Brain microvascular endothelial cell (primary cell): ENCODE measurements around the gene B4GALT2.

Experiments used
- DNase-seq: peaks from one replicate; pipeline ENCODE4 v3.0.0-alpha.2; 2020
- H3K27ac ChIP-seq: fragments of 250-450 bp; sonication (Bioruptor Pico); 2 replicates; pipeline ENCODE4 v1.5.1; 2020; ENCODE audit warnings: mild to moderate bottlenecking, moderate library complexity
- H3K27me3 ChIP-seq: fragments of 250-450 bp; sonication (Bioruptor Pico); replicated peaks from 2 replicates; pipeline ENCODE4 v1.5.1; 2020; ENCODE audit warnings: mild to moderate bottlenecking
- H3K36me3 ChIP-seq: fragments of 250-450 bp; sonication (Bioruptor Pico); replicated peaks from 2 replicates; pipeline ENCODE4 v1.5.1; 2020; ENCODE audit warnings: mild to moderate bottlenecking
- H3K4me3 ChIP-seq: 2 replicates; pipeline ENCODE4 v1.5.1; 2011; ENCODE audit warnings: low read depth, mild to moderate bottlenecking, control low read depth, low read length, moderate library complexity
- in situ Hi-C: cut with HindIII; loops from 2 replicates; pipeline ENCODE4 v1.10.0; 2017; ENCODE audit warnings: low sequenced_read_pairs, low pct_ligation_motif_present
- TF ChIP-seq, protein P1 (sequence below): IDR thresholded peaks from 2 replicates; pipeline ENCODE4 v1.5.1; 2011; ENCODE audit warnings: low read depth, mild to moderate bottlenecking, moderate library complexity, low read length, control low read depth, inconsistent platforms; ENCODE audit errors: missing control alignments

The B4GALT2 gene

DNA sequence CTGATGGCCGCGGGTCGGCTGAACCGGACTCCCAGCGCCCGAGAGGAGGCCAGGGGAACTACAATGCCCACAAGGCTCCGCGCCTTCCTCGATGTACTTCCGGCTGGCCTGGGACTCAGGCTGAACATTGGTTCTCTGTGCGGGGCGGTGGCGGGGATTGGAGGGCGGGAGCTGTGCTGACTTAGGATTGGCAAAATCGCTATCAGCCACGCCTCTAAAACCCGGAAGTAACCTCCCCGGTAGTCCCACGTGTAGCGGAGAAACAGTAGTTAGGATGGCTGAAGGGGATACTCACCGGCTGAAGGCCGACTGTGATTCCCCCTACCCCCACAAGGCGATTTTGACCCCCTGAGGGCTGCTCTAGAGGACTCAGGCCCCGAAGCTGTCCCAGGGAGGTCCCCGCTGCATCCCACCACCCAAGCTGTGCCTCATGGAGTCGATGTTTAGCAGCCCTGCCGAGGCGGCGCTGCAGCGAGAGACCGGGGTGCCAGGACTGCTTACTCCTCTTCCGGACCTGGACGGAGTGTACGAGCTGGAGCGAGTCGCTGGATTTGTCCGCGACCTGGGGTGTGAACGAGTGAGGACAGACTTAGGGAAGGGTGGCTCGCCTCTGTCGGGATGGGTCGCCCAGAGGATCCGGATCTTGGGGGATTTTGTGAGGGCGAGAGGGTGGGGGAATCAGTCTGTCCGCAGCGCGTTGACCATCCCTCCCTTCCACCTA is 9.1 kb upstream of the B4GALT2 start, which contains the start of gene DPH2:
DPH2 (plus strand) TSS at position 265 of the 721 bp plus-strand sequence; CDS start at position 431, 166 bp downstream.
- Histone ChIP-seq H3K27ac (no peak within 1 kb of the TSS), H3K36me3 (peaks cover 2% of the 10 kb centered on the region), H3K27me3 (no peaks in the 10 kb centered on the region), H3K4me3 (peak within 1 kb of the TSS; percentile 95)
- peak; percentile 99 for DNase-seq
- in situ Hi-C loops, result no loop called here
- TF ChIP-seq, protein P1, sequence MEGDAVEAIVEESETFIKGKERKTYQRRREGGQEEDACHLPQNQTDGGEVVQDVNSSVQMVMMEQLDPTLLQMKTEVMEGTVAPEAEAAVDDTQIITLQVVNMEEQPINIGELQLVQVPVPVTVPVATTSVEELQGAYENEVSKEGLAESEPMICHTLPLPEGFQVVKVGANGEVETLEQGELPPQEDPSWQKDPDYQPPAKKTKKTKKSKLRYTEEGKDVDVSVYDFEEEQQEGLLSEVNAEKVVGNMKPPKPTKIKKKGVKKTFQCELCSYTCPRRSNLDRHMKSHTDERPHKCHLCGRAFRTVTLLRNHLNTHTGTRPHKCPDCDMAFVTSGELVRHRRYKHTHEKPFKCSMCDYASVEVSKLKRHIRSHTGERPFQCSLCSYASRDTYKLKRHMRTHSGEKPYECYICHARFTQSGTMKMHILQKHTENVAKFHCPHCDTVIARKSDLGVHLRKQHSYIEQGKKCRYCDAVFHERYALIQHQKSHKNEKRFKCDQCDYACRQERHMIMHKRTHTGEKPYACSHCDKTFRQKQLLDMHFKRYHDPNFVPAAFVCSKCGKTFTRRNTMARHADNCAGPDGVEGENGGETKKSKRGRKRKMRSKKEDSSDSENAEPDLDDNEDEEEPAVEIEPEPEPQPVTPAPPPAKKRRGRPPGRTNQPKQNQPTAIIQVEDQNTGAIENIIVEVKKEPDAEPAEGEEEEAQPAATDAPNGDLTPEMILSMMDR, result peak; percentile 32

DNA sequence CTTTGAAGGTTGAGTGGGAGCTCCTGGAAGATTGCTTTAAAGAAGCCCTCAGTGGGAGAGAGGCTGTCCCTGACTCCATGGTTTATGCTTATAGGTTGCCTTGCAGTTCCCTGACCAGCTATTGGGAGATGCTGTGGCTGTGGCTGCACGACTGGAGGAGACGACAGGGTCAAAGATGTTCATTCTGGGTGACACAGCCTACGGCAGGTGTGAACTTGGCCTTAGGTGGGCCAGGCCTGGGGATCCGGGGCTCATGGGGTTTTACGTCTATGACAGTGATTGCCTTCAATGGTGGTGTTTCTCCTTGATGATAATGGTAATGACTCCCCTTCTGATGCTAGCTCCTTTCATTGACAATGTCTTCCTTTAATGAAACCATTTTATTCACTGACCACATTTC is 8.5 kb upstream of the B4GALT2 start:
- H3K4me3 ChIP-seq, result peak overlapping the region; percentile 95
- peaks cover 2% of the 10 kb centered on the region for H3K36me3 ChIP-seq
- TF ChIP-seq, protein P1, result no peak
- no peak for DNase-seq
- no peak overlapping the region for H3K27ac ChIP-seq
- in situ Hi-C loops, result no loop called here
- H3K27me3 ChIP-seq, result no peaks in the 10 kb centered on the region

DNA sequence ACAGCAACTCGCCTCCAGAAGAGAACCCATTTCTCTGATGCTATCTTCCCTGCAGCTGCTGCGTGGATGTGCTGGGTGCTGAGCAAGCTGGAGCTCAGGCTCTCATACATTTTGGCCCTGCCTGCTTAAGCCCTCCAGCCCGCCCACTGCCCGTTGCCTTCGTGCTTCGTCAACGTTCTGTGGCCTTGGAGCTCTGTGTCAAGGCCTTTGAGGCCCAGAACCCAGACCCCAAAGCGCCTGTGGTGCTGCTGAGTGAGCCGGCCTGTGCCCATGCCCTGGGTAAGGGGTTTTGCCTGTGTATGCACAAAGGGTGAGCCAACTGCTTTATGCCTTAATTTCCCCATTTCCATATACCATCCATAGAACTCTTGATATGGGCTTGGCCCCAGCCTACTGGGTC is 8.1 kb upstream of the B4GALT2 start:
- DNase-seq, result no peak
- Histone ChIP-seq H3K27me3 (no peaks in the 10 kb centered on the region), H3K36me3 (peaks cover 2% of the 10 kb centered on the region), H3K27ac (no peak overlapping the region), H3K4me3 (peak overlapping the region; percentile 95)
- in situ Hi-C loops, result no loop called here
- TF ChIP-seq, protein P1, result no peak

DNA sequence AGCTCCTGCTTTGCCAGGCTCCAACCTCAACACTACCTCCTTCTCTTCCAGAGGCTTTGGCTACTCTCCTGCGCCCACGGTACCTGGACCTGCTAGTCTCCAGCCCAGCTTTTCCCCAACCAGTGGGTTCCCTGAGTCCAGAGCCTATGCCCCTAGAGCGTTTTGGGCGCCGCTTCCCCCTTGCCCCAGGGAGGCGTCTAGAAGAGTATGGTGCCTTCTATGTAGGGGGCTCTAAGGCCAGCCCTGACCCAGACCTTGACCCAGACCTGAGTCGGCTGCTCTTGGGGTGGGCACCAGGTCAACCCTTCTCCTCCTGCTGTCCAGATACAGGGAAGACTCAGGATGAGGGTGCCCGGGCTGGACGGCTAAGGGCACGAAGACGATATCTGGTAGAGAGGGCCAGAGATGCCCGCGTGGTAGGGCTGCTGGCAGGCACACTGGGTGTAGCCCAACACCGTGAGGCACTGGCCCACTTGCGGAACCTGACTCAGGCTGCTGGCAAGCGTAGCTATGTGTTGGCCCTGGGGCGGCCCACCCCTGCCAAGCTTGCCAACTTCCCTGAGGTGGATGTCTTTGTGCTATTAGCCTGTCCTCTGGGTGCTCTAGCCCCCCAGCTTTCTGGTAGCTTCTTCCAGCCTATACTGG is 7.6 kb upstream of the B4GALT2 start:
- H3K27me3 ChIP-seq, result no peaks in the 10 kb centered on the region
- DNase-seq, result no peak
- H3K36me3 ChIP-seq, result peaks cover 4% of the 10 kb centered on the region
- in situ Hi-C loops, result no loop called here
- TF ChIP-seq, protein P1, result no peak
- no peak overlapping the region for H3K27ac ChIP-seq
- H3K4me3 ChIP-seq, result no peak overlapping the region

DNA sequence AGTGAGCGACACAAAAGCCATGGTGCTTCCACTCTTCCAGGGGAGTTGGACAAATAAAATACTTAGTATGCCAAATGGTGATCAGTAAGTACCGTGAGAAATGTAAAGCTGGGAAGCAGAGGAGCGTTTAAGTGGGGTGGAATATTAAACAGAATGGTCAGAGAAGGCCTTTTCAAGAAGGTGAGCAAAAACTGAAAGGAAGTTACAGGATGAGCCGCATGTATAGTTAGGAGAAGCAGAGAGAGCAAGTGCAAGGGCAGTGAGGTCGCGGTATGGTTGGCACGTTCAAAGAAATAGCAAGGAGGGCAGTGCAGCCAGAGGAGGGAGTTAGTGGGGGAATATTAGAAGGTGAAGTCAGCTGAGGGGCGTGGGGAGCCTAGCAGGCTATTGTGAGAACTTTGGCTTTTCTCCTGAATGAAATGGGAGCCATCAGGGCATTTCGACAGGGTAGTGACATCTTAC is 5.0 kb upstream of the B4GALT2 start:
- H3K27ac ChIP-seq, result no peak overlapping the region
- H3K36me3 ChIP-seq, result peaks cover 23% of the 10 kb centered on the region
- in situ Hi-C loops, result no loop called here
- H3K4me3 ChIP-seq, result peak overlapping the region; percentile 87
- TF ChIP-seq, protein P1, result no peak
- no peak for DNase-seq
- no peaks in the 10 kb centered on the region for H3K27me3 ChIP-seq
